SH-SY5Y (cell line): ENCODE results near the gene WFDC1.

Experiments
- GATA2 ChIP-seq: IDR thresholded peaks from 2 replicates; pipeline ENCODE4 v1.6.1; 2011; ENCODE audit warnings: mild to moderate bottlenecking, low read depth, low read length
- GATA3 ChIP-seq: IDR thresholded peaks from 2 replicates; pipeline ENCODE4 v1.6.1; 2011; ENCODE audit warnings: low read depth, mild to moderate bottlenecking, low read length, moderate library complexity

WFDC1 gene

GRCh38 chr16:84322749-84323148, 28.1 kb downstream of the WFDC1 start:
- TF ChIP-seq GATA2 (no peak), GATA3 (no peak)

- no peak for TF ChIP-seq GATA3
- TF ChIP-seq GATA2 = no peak
Measured at GRCh38 chr16:84323606-84324005, 28.9 kb downstream of the WFDC1 start.

- TF ChIP-seq GATA3 (no peak), GATA2 (no peak)
Measured at GRCh38 chr16:84324434-84325262, 30.0 kb downstream of the WFDC1 start.

- TF ChIP-seq GATA3 (no peak), GATA2 (no peak)
Measured at GRCh38 chr16:84326545-84326944, 31.9 kb downstream of the WFDC1 start.

- TF ChIP-seq GATA2 = no peak
- no peak for TF ChIP-seq GATA3
Measured at GRCh38 chr16:84327926-84328505, 33.3 kb downstream of the WFDC1 start.

- no peak for TF ChIP-seq GATA2
- no peak for TF ChIP-seq GATA3
Measured at GRCh38 chr16:84329016-84329415, 34.3 kb downstream of the WFDC1 start.

GRCh38 chr16:84329843-84330684, 35.4 kb downstream of the WFDC1 start:
- no peak for TF ChIP-seq GATA2
- no peak for TF ChIP-seq GATA3

GRCh38 chr16:84330685-84331050, 36.0 kb downstream of the WFDC1 start:
- no peak for TF ChIP-seq GATA3
- TF ChIP-seq GATA2 = no peak

GRCh38 chr16:84331998-84332780, 37.5 kb downstream of the WFDC1 start:
- TF ChIP-seq GATA2 (no peak), GATA3 (no peak)

GRCh38 chr16:84332975-84333684, 38.5 kb downstream of the WFDC1 start:
- no peak for TF ChIP-seq GATA3
- TF ChIP-seq GATA2 = no peak

GRCh38 chr16:84334058-84334457, 39.4 kb downstream of the WFDC1 start:
- TF ChIP-seq GATA3 (no peak), GATA2 (no peak)

- TF ChIP-seq GATA2 = no peak
- no peak for TF ChIP-seq GATA3
Measured at GRCh38 chr16:84334482-84334881, 39.8 kb downstream of the WFDC1 start.

GRCh38 chr16:84339311-84339710, 44.6 kb downstream of the WFDC1 start:
- no peak for TF ChIP-seq GATA3
- TF ChIP-seq GATA2 = no peak

- TF ChIP-seq GATA3 = no peak
- TF ChIP-seq GATA2 = no peak
Measured at GRCh38 chr16:84339766-84340165, 45.1 kb downstream of the WFDC1 start.

- TF ChIP-seq GATA3 = no peak
- no peak for TF ChIP-seq GATA2
Measured at GRCh38 chr16:84340325-84341040, 45.8 kb downstream of the WFDC1 start.
